HG03159 (cell line): Measurements from ENCODE around the gene ARHGAP10.
"Not testable (repeated sequence)": the region's sequence is repeated elsewhere in the genome, so short reads cannot be mapped to it uniquely, and the experiment has no call there.

Source experiments
- ATAC-seq: cut with Tn5 transposase; IDR thresholded peaks from one replicate; pipeline ENCODE4 v1.9.1; 2021; ENCODE audit warnings: mild to moderate bottlenecking, moderate library complexity; ENCODE audit not compliant: unreplicated experiment

The ARHGAP10 gene

DNA sequence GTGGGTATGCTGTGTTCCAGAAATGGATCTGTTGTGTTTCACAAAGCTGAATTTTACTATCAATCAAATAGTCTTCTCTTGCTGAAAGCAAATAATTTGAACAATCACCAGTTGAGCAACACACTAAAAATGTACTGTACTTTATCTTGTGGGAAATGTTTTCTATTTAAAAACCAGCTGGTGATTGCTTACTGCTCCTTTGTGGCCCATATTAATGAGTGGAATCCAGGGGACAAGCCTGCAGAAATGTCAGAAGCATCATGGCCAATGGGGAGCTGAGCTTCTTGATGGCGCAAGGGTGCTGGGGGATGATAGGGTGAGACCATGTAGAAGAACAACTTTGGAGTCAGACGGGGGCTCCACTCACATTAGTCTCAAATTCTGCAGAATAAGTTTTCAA lies 346.2 kb downstream of the ARHGAP10 start:
- no peak for ATAC-seq

DNA sequence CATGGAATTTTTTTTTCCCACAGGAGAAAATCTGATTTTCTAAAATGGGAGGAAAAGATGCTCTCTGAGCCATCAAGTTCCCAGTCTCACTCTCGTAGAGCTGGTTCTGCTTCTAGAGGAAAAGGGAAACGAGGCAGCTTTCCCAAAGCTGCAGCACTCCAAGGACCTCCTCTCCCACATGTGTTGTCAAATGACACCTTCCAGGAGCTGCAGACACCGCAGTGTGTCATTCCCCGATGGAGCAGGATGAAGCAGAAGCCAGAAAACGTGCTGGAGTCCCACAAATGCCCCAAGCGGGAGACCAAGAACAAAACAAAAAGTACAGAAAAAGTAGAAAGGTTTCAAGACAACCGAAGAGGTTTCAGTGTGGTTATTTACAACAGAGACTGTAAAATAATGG lies 348.1 kb downstream of the ARHGAP10 start:
- ATAC-seq = no peak

GRCh38 chr4:148081267-148081666 lies 349.4 kb downstream of the ARHGAP10 start:
- ATAC-seq = no peak

DNA sequence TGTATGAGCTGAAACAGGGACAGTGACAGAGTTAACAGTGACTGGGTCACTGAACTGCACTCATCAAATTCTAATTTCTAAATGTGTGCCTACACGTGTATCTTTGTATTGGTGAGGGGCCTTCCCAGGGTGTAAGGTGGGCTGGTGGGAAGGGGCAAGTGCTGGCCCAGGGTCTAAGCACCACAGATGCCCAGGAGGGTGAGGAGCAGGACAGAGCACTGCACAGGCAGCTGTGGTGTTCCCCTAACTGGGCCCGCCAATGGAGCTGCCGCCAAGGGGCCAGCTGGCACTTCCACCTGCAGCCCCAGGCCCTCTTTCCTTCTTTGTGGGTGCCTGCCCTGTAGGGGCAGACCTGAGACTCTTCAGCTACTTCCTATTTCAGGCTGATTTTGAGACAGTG lies 349.9 kb downstream of the ARHGAP10 start:
- ATAC-seq = no peak

DNA sequence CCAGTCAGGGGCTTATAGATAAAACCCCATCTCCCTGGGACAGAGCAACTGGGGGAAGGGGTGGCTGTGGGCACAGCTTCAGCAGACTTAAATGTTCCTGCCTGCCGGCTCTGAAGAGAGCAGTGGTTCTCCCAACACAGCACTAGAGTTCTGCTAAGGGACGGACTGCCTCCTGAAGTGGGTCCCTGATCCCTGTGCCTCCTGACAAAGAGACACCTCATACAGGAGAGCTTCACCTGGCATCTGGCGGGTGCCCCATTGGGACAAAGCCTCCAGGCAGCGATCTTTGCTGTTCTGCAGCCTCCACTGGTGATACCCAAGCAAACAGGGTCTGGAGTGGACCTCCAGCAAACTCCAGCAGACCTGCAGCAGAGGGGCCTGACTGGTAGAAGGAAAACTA lies 351.2 kb downstream of the ARHGAP10 start:
- not testable (repeated sequence) for ATAC-seq

GRCh38 chr4:148089624-148090023 lies 357.7 kb downstream of the ARHGAP10 start:
- no peak for ATAC-seq

- no peak for ATAC-seq
These were observed 358.1 kb downstream of the ARHGAP10 start for GRCh38 chr4:148090029-148090428.

GRCh38 chr4:148090503-148091476 lies 358.9 kb downstream of the ARHGAP10 start:
- no peak for ATAC-seq

DNA sequence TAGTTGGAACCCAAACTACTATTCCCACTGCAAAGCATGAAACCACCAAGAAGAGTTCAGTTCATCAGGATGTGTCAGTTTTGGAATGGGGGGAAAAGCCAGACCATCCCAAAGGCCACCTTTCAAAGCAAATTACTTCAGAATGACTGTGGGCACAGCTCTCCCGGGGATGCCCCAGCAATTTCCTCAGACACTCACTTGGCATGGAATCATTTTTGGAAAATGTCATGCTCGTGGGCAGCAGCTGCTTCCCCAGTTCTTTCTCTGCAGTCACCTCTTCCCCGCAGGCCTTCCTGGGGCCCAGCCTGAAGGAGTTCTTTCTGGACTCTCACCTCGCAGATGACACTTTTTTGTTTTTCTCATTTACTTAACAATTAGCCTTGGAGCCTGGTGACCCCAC lies 360.0 kb downstream of the ARHGAP10 start:
- no peak for ATAC-seq

- ATAC-seq = no peak
These were observed 360.6 kb downstream of the ARHGAP10 start for GRCh38 chr4:148092316-148093014.

DNA sequence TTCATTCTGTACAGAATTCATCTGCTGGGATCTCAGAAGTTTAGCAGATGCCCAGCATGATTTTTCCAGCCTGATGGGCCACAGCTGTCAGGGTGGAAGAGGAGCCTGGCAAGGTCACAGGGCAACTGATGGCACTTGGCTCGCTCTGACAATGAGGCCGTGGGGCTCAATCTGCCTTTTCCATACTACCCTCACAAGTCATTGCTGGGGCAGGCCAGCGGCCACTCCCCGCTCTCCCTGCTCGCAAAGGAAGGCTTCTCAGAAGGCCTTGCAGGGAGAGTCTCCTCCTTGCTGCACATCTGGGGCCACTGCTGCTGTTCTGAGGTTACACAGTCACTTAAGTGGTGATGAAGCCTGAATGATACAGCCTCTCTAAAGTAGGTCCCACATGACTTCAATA lies 361.2 kb downstream of the ARHGAP10 start:
- ATAC-seq = no peak

DNA sequence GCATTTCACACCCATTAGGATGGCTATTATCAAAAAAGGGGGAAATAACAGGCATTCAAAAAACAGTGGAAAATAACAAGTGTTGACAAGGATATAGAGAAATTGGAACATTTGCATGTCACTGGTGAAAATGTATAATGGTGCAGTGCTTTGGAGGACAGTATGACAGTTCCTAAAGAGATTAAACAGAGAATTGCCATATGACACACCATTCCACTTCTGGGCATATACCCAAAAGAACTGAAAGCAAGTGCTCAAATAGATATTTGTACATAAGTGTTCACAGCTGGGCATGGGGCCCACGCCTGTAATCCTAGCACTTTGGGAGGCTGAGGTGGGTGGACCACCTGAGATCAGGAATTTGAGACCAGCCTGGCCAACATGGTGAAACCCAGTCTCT lies 362.3 kb downstream of the ARHGAP10 start:
- ATAC-seq = no peak

DNA sequence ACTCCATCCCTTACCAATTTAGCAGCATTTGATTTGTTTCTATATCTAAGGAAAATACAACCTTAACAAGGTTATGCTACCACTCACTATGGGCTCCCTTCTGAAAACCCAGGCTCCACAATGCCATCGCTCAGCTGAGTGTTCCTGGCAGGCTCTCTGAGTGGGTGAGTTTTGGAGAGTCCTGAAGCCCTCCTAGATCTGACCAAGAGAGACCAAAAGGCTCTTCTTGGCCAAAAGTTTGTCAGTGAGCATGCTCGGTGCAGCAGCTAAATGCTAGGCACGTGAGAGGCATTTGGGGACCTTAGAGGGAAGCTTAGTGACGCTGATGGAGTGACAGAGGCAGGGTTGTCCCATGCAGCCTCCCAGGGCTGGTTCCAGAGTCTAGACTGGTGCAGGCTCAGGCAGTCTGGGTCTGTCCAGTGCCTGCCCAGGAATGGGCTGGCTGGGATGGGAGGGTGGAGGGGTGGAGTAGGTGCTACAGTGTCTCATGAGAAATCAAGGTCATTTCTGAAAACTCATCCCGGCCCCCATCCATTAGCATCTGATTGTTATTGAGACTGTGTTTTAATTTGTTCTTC lies 363.5 kb downstream of the ARHGAP10 start:
- no peak for ATAC-seq

DNA sequence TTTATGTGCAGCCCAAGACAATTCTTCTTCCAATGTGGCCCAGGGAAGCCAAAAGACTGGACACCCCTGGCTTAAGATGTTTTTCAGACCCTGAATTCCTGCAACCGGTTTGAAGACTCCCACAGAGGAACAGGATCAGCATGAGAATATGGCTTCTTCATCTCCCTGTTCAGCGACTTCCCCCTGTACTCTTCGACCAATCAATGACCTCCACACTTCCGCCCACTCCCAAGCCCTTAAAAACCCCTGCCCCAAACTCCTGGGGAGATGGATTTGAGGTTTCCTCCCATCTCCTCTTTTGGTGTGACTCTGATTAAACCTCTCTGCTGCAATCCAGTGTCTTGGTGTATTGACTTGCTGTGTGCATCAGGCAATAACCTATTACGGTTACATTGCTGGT lies 365.9 kb downstream of the ARHGAP10 start:
- no peak for ATAC-seq

GRCh38 chr4:148101235-148101634 lies 369.3 kb downstream of the ARHGAP10 start:
- no peak for ATAC-seq

GRCh38 chr4:148101790-148102189 lies 369.9 kb downstream of the ARHGAP10 start:
- ATAC-seq = no peak

- ATAC-seq = no peak
These were observed 371.9 kb downstream of the ARHGAP10 start for GRCh38 chr4:148103597-148104355.

- no peak for ATAC-seq
These were observed 376.9 kb downstream of the ARHGAP10 start for GRCh38 chr4:148108766-148109165.

GRCh38 chr4:148109216-148109615 lies 377.3 kb downstream of the ARHGAP10 start:
- no peak for ATAC-seq

GRCh38 chr4:148110169-148110568 lies 378.3 kb downstream of the ARHGAP10 start:
- no peak for ATAC-seq
